LNCaP clone FGC (cell line): Measurements from ENCODE around the gene RUNX1.
"Not testable (repeated sequence)": the region's sequence is repeated elsewhere in the genome, so short reads cannot be mapped to it uniquely, and the experiment has no call there.

Experiments used
- DNase-seq: peaks from one replicate; pipeline ENCODE4 v3.0.0-alpha.2; 2011; ENCODE audit warnings: low read depth
- H3K4me3 ChIP-seq: 2 replicates; pipeline ENCODE4 v1.5.1; 2011; ENCODE audit warnings: mild to moderate bottlenecking, low read depth, low read length, control low read depth
- TF ChIP-seq, protein P1 (sequence below): IDR thresholded peaks from 2 replicates; pipeline ENCODE4 v1.5.1; 2012; ENCODE audit warnings: mild to moderate bottlenecking; ENCODE audit not compliant: control insufficient read depth, insufficient read depth; ENCODE audit errors: extremely low read depth

Gene RUNX1

DNA sequence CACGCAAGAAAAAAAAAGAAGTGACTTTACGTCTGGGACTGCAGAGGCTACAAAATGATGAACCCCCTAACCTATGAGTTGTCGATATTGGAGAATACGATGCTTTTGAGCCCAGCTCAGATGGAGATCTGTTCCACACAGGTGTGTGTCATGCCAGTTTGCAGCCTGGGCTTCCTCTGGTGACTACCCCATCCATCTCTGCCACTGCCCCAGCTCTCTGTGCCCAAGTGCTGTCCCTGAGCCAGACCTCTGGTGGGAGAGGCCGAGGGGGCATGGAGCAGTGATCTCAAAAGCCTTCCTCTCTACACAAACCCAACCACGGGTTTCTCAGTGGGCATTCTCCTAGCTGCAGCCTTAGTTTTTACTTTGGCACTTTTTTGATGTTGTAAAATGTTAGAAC lies 239.3 kb downstream of the RUNX1 start:
- H3K4me3 ChIP-seq = no peak overlapping the region
- no peak for DNase-seq
- TF ChIP-seq, protein P1, sequence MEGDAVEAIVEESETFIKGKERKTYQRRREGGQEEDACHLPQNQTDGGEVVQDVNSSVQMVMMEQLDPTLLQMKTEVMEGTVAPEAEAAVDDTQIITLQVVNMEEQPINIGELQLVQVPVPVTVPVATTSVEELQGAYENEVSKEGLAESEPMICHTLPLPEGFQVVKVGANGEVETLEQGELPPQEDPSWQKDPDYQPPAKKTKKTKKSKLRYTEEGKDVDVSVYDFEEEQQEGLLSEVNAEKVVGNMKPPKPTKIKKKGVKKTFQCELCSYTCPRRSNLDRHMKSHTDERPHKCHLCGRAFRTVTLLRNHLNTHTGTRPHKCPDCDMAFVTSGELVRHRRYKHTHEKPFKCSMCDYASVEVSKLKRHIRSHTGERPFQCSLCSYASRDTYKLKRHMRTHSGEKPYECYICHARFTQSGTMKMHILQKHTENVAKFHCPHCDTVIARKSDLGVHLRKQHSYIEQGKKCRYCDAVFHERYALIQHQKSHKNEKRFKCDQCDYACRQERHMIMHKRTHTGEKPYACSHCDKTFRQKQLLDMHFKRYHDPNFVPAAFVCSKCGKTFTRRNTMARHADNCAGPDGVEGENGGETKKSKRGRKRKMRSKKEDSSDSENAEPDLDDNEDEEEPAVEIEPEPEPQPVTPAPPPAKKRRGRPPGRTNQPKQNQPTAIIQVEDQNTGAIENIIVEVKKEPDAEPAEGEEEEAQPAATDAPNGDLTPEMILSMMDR = no peak

DNA sequence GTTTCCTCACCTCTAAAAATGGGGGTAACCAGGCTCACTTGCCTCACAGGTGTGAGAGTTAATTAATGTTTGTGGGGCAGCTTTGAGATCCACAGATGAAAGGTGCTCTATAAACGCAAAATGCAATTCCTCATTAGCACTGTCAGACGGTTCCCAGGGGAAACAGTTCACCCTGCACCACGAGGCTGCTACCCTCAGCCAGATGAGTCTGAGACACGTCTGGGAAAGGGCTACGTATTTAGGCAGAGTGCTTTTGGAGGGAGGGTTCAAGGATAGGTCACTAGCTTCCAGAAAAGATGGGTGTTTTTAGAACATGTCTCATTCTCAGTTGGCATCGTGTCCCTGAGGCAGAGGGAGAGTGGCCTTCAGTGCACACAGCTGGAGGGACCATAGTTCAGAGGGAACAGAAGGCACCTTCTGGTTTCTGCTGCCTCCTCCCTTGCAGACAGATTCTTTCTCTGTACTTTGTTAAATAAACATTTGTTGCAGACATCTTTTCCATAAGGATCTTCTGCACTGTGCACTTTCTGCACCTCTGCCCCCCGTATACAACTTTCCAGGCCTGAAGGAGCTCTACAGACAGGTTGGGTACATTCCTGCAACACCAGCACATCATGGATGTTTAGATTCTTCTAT lies 240.4 kb downstream of the RUNX1 start:
- no peak overlapping the region for H3K4me3 ChIP-seq
- no peak for DNase-seq
- TF ChIP-seq, protein P1 = no peak

DNA sequence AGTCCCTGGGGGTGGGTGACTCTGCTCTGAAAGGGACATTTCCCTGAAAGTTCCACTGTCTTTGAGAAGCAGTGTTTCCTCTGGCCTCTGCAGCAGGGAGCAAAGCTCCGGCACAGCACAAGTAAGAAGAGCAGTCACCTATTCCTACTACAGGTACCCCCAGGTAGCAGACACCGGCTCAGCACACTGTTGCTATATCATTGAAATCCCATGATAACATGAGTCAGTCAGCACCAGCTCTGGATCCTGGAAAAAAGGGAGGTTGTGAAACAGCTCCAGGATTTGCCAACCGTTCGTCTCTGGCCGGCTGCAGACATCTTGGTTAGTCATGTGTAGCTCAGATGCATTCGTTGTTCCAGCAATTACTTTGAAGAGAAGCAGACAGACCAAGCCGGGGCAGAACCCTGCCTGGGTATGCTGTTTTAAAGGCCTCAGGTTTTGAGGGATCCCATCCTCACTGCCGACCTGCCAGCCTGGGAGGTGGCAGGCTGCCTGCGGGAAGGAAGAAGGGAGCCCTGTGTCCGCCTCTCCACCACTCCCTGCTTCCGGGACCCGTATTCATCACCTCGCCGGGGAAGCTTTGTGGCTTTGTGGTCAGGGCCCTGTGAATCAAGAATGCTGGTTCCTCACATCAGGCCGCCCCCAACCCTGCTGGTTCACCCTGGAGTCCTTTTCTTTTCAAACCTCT lies 241.1 kb downstream of the RUNX1 start:
- no peak overlapping the region for H3K4me3 ChIP-seq
- TF ChIP-seq, protein P1 = no peak
- no peak for DNase-seq

DNA sequence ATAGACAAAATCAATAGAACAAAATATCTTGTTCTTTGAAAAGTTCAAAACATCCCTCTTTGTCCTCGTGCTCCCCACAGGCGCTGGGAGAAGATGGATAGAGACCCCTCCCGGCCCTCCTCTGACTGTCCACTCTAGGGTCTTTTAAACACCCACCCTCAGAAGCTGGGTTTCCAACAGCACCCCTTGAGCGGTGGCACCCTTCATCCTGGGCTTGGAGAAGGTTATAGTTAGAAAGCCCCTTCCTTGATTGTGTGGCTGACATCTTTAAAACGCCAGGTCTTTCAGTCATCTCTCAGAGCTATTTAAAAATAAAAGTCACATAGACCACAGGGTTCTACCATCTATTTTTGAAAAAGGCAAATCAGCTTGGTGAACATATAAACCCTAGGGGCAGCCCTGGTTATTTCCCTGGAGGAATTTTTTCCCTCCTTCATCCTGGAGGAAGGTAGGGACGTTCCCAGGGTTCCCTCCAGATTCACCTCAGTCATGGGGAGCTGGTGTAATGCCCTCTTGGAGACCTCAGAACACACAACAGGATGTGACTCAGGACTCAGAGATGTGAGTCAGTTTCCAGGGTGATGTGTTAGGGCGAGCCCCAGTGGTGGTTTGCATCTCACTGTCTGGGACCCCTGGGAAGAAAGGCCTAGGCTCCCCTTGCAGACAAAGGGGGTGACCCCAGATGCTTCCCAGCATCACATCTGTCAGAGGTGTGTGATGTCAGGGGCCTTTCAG lies 241.8 kb downstream of the RUNX1 start:
- no peak for DNase-seq
- TF ChIP-seq, protein P1 = no peak
- H3K4me3 ChIP-seq = no peak overlapping the region

DNA sequence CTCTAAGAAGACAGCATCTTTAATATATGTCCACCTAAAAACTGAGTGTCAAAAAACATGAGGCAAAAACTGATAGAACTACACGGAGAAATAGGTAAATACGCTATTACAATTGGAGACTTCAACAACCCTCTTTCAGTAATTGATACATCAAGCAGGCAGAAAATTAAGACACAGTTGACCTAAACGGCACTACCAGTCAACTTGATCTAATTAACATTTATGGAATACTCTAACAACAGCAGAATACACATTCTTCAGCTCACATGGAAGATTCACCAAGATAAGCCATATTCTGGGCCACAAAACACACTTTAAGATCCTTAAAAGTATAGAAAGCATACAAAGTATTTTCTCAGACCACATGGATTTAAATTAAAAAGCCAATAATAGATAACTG lies 242.7 kb downstream of the RUNX1 start:
- no peak overlapping the region for H3K4me3 ChIP-seq
- no peak for DNase-seq
- TF ChIP-seq, protein P1 = no peak

DNA sequence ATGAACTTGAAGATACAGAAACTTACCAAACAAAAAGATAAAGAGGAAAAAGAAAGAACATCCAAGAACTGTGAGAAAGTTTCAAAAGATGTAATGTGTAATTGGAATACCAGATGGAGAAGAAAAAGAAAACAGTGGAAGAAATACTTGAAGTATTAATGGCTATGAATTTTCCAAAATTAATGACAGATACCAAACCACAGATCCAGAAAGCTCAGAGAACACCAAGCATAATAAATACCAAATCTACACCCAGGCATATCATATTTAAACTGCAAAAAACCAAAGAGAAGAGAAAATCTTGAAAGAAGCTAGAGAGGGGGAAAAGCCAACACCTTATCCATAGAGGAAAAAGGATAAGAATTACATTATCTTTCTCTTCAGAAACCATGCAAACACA lies 243.9 kb downstream of the RUNX1 start:
- no peak for DNase-seq
- TF ChIP-seq, protein P1 = no peak
- no peak overlapping the region for H3K4me3 ChIP-seq

DNA sequence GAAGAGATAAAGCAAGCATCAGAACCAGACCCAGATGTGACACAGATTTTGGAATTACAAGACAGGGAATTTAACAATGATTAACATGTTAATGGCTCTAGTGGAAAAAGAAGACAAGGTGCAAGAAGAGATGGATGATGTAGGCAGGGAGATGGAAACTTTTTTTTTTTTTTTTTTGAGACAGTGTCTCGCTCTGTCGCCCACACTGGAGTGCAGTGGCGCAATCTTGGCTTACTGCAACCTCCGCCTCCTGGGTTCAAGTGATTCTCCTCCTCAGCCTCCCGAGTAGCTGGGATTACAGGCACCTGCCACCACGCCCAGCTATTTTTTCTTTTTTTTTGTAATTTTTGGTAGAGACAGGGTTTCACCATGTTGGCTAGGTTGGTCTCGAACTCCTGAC lies 244.5 kb downstream of the RUNX1 start:
- not testable (repeated sequence) for DNase-seq, H3K4me3 ChIP-seq
